ENCODE results near the gene TSPY8.
"Not testable (repeated sequence)": the region's sequence is repeated elsewhere in the genome, so short reads cannot be mapped to it uniquely, and the experiment has no call there.

The TSPY8 gene, protein sequence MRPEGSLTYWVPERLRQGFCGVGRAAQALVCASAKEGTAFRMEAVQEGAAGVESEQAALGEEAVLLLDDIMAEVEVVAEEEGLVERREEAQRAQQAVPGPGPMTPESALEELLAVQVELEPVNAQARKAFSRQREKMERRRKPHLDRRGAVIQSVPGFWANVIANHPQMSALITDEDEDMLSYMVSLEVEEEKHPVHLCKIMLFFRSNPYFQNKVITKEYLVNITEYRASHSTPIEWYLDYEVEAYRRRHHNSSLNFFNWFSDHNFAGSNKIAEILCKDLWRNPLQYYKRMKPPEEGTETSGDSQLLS

DNA sequence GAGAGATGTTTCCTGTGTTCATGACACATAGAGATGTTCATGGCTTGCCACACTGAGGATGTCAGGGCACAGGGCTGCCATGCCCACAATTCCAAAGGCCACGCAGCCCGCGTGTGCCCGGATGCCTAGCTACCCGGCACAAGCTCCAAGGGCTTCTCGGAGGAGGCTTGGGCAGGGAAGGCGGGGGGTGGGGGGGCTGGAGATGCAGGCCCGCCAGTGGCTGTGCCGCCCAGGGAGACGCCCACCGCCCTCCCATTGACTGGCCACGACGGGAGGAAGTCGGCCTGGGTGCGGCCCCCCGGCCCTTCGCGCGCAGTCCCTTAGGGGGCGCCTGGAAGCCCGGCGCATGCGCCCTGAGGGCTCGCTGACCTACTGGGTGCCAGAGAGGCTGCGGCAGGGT, at the start of gene TSPY8:
Gene TSPY8, plus strand, starts transcription at position 301 of the 400 bp plus-strand sequence. Its CDS starts 46 bp downstream, at position 347.
- not testable (repeated sequence) for H3K4me3 ChIP-seq (ENCODE audit: low read length); DNase-seq (ENCODE audit: low read depth)

DNA sequence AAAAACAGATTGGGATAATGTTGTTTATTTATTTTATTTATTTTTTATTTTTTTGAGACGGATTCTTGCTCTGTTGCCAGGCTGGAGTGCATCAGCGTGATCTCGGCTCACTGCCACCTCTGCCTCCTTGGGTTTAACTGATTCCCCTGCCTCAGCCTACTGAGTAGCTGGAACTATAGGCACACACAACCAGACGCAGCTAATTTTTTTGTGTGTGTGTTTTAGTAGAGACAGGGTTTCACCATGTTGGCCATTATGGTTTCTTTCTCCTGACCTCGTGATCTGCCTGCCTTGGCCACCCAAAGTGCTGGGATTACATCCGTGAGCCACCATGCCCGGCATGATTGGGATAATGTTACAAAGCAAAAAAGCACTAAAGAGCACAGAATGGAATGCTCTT, 36.6 kb upstream of the TSPY8 start:
- TF ChIP-seq, protein P1, sequence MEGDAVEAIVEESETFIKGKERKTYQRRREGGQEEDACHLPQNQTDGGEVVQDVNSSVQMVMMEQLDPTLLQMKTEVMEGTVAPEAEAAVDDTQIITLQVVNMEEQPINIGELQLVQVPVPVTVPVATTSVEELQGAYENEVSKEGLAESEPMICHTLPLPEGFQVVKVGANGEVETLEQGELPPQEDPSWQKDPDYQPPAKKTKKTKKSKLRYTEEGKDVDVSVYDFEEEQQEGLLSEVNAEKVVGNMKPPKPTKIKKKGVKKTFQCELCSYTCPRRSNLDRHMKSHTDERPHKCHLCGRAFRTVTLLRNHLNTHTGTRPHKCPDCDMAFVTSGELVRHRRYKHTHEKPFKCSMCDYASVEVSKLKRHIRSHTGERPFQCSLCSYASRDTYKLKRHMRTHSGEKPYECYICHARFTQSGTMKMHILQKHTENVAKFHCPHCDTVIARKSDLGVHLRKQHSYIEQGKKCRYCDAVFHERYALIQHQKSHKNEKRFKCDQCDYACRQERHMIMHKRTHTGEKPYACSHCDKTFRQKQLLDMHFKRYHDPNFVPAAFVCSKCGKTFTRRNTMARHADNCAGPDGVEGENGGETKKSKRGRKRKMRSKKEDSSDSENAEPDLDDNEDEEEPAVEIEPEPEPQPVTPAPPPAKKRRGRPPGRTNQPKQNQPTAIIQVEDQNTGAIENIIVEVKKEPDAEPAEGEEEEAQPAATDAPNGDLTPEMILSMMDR (conservative IDR thresholded peaks at IDR 0.05; ENCODE audit: low read depth, low read length), result no peak
- no peak for DNase-seq (ENCODE audit: low read depth)
- no peak overlapping the region for H3K4me3 ChIP-seq (ENCODE audit: low read length)

DNA sequence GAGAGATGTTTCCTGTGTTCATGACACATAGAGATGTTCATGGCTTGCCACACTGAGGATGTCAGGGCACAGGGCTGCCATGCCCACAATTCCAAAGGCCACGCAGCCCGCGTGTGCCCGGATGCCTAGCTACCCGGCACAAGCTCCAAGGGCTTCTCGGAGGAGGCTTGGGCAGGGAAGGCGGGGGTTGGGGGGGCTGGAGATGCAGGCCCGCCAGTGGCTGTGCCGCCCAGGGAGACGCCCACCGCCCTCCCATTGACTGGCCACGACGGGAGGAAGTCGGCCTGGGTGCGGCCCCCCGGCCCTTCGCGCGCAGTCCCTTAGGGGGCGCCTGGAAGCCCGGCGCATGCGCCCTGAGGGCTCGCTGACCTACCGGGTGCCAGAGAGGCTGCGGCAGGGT, 20.4 kb upstream of the TSPY8 start, which contains the start of gene TSPY4:
Gene TSPY4, plus strand, starts transcription at position 301 of the 400 bp plus-strand sequence. Its CDS starts 46 bp downstream, at position 347.
- H3K4me3 ChIP-seq (ENCODE audit: low read length); DNase-seq (ENCODE audit: low read depth): not testable (repeated sequence)

DNA sequence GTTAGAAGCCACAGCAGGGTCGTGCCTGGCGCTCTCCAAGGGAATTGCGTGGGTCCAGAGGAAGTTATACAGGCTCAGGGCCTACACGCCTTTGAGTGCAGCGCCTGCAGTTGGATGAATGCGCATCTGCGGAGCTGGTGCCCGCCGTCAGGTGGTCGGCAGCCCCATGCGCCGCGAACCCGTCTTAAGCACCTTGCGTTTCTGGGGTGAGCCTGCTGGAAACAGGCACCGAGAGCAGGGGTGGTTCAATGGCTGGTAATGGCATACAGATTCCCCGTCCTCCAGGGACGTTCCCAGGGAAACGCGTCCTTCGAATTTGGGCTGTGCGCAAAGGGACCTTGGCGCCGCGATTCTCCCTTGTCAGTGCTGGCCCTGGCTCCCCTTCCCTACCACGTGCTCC, 38.9 kb downstream of the TSPY8 start:
- not testable (repeated sequence) for H3K4me3 ChIP-seq (ENCODE audit: low read length); DNase-seq (ENCODE audit: low read depth)

DNA sequence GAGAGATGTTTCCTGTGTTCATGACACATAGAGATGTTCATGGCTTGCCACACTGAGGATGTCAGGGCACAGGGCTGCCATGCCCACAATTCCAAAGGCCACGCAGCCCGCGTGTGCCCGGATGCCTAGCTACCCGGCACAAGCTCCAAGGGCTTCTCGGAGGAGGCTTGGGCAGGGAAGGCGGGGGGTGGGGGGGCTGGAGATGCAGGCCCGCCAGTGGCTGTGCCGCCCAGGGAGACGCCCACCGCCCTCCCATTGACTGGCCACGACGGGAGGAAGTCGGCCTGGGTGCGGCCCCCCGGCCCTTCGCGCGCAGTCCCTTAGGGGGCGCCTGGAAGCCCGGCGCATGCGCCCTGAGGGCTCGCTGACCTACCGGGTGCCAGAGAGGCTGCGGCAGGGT, 40.5 kb downstream of the TSPY8 start, which contains the start of gene TSPY3:
Gene TSPY3, plus strand, starts transcription at position 301 of the 400 bp plus-strand sequence. Its CDS starts 46 bp downstream, at position 347.
- not testable (repeated sequence) for DNase-seq (ENCODE audit: low read depth); H3K4me3 ChIP-seq (ENCODE audit: low read length)

Data from retinal pigment epithelial cell (primary cell).